Astrocyte of the cerebellum (primary cell): Measurements from ENCODE around the gene MAP1A.
A peak's percentile ranks its signal among the peaks of the same experiment; 100 is the strongest.
"Not testable (repeated sequence)": the region's sequence is repeated elsewhere in the genome, so short reads cannot be mapped to it uniquely, and the experiment has no call there.

Experiments used
- DNase-seq: peaks from one replicate; pipeline ENCODE4 v3.0.0-alpha.2; 2011; ENCODE audit warnings: low read depth
- H3K4me3 ChIP-seq: 2 replicates; pipeline ENCODE4 v1.5.1; 2011; ENCODE audit warnings: mild to moderate bottlenecking, low read depth, low read length, moderate library complexity
- in situ Hi-C: cut with HindIII; loops from 2 replicates; pipeline ENCODE4 v1.10.0; 2017; ENCODE audit warnings: low sequenced_read_pairs
- TF ChIP-seq, protein P1 (sequence below): IDR thresholded peaks from 2 replicates; pipeline ENCODE4 v1.5.1; 2012; ENCODE audit warnings: low read length, low read depth, moderate library complexity, mild to moderate bottlenecking; ENCODE audit errors: missing control alignments

The MAP1A gene

GRCh38 chr15:43544266-43544665 lies 26.9 kb downstream of the MAP1A start:
- no peak for DNase-seq
- TF ChIP-seq, protein P1, sequence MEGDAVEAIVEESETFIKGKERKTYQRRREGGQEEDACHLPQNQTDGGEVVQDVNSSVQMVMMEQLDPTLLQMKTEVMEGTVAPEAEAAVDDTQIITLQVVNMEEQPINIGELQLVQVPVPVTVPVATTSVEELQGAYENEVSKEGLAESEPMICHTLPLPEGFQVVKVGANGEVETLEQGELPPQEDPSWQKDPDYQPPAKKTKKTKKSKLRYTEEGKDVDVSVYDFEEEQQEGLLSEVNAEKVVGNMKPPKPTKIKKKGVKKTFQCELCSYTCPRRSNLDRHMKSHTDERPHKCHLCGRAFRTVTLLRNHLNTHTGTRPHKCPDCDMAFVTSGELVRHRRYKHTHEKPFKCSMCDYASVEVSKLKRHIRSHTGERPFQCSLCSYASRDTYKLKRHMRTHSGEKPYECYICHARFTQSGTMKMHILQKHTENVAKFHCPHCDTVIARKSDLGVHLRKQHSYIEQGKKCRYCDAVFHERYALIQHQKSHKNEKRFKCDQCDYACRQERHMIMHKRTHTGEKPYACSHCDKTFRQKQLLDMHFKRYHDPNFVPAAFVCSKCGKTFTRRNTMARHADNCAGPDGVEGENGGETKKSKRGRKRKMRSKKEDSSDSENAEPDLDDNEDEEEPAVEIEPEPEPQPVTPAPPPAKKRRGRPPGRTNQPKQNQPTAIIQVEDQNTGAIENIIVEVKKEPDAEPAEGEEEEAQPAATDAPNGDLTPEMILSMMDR, result no peak
- H3K4me3 ChIP-seq, result no peak overlapping the region
- in situ Hi-C loops, result no loop called here

DNA sequence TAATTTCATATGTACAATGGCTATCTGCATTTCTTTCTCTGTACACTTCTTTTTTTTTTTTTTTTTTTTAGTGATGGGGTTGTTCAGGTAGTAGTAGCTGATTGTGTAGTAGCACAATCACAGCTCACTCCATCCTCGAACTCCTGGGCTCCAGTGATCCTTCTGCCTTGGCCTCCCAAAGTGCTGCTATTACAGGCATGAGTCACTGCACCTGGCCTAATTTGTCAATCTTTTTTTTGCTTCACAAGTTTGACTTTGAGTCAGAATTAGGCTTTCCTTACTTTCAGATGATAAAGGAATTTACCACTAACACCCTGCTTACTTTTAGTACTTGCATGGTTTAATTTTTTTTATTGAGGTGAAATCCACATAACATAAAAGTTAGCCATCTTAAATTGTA lies 28.0 kb downstream of the MAP1A start:
- TF ChIP-seq, protein P1, result no peak
- in situ Hi-C loops, result no loop called here
- no peak for DNase-seq
- H3K4me3 ChIP-seq, result no peak overlapping the region

DNA sequence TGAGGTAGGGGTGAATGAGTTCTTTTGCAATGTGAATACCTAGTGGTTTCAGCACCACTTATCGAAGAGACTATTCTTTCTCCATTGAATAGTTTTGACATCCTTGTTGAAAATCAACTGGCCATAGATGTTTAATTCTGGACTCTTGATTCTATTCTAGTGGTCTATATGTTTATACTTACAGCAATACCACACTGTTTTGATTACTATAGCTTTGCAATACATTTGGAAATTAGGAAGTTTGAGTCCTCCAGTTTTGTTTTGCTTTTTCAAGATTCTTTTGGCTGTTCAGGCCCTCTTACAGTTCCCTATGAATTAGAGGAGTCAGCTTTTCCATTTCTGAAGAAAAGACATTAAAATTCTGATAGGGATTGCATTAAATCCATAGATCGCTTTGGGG lies 30.1 kb downstream of the MAP1A start:
- no peak overlapping the region for H3K4me3 ChIP-seq
- TF ChIP-seq, protein P1, result no peak
- DNase-seq, result no peak
- in situ Hi-C loops, result no loop called here

DNA sequence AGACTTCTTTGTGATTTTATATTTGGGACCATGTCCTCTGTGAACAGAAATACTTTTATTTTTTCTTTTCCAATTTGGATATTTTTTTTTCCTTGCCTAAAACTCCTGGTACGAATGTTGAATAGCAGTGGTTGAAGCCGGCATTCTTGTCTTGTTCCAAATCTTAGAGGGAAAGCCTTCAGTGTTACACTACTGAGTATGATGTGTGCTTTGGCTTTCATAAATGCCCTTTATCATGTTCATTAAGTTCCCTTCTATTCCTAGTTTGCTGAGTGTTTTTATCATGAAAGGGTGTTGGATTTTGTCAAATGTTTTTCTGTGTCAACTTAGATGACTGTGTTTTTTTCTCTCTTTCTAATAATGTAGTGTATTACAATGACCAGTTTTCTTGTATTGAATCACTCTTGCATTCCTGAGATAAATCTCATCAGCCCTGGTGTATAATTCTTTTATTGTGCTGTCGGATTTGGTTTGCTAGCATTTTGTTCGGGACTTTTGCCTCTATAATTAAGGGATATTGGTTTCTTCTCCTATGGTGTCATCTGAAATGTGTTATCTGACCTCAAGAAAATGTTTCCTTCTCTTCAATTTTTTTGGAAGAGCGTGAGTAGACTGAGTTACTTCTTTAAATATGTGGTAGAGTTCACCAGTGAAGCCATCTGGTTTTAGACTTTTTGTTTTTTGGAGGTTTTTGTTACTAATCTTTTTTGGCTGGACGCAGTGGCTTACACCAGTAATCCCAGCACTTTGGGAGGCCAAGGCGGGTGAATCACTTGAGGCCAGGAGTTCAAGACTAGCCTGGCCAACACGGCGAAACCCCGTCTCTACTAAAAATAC lies 33.3 kb downstream of the MAP1A start:
- in situ Hi-C loops, result no loop called here
- DNase-seq, result peak; percentile 18
- no peak overlapping the region for H3K4me3 ChIP-seq
- TF ChIP-seq, protein P1, result no peak

DNA sequence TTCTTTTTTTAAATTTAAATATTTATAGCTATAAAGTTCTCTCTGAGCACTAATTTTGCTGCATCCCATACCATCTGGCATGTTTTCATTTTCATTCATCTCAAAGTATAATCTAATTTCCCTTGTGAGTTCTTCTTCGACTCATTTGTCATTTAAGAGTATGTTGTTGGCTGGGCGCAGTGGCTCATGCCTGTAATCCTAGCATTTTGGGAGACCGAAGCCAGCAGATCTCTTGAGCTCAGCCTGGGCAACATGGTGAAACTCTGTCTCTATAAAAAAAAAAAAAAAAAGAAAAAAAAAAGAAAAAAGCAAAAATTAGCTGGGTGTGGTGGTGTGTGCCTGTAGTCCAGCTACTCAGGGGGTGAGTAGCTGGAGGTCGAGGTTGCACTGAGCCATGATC lies 34.8 kb downstream of the MAP1A start:
- TF ChIP-seq, protein P1, result no peak
- in situ Hi-C loops, result no loop called here
- DNase-seq, result no peak
- H3K4me3 ChIP-seq, result no peak overlapping the region

GRCh38 chr15:43552986-43553385 lies 35.6 kb downstream of the MAP1A start:
- no peak for DNase-seq

DNA sequence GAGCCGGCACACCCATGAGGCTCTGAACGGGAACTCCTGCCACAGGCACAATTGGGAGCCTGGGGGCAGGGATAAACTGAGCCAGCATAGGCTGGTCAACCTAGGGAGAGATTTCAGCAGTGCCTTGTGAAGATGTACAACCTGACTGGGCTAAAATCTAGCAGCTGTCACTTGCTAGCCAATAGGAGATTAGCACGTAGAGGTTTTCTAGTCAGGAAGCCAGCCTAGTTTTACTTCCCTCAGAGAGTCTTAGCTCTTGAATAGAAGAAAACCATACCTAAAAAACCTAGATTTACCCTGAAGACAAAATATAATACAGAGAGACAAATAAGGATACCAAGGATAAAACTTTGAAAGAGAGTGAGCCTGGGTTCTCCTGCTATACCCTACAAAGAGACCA lies 45.3 kb downstream of the MAP1A start:
- H3K4me3 ChIP-seq, DNase-seq, in situ Hi-C loops: not testable (repeated sequence)

More at GRCh38 chr15:43552986-43553385, 35.6 kb downstream of the MAP1A start:
- in situ Hi-C loops, result no loop called here
- TF ChIP-seq, protein P1, result no peak
- no peak overlapping the region for H3K4me3 ChIP-seq

GRCh38 chr15:43563793-43564192 lies 46.4 kb downstream of the MAP1A start:
- DNase-seq, in situ Hi-C loops, H3K4me3 ChIP-seq: not testable (repeated sequence)

GRCh38 chr15:43566615-43567014 lies 49.2 kb downstream of the MAP1A start:
- DNase-seq, H3K4me3 ChIP-seq, in situ Hi-C loops: not testable (repeated sequence)

DNA sequence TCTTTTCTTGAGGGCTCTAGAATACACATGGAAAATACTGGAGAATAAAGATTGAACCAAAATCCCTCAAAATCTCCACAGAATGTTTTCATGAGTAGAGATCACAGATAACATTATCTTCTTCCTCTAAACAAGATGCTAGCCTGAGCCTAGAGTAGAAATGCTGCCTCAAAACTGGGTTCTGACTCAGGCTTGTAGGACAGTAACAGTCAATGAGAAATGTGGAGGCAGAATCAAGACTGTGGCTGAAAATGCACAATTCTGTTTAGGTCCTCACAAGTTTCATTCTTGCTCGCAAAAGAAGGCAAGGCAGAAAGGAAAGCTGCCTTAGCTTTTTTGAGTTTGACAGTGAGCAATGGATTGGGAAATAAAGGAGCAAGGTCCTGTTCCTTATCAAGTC lies 57.2 kb downstream of the MAP1A start:
- H3K4me3 ChIP-seq, in situ Hi-C loops, DNase-seq: not testable (repeated sequence)
